ENCODE measurements around the gene MAPKAPK3.

DNA sequence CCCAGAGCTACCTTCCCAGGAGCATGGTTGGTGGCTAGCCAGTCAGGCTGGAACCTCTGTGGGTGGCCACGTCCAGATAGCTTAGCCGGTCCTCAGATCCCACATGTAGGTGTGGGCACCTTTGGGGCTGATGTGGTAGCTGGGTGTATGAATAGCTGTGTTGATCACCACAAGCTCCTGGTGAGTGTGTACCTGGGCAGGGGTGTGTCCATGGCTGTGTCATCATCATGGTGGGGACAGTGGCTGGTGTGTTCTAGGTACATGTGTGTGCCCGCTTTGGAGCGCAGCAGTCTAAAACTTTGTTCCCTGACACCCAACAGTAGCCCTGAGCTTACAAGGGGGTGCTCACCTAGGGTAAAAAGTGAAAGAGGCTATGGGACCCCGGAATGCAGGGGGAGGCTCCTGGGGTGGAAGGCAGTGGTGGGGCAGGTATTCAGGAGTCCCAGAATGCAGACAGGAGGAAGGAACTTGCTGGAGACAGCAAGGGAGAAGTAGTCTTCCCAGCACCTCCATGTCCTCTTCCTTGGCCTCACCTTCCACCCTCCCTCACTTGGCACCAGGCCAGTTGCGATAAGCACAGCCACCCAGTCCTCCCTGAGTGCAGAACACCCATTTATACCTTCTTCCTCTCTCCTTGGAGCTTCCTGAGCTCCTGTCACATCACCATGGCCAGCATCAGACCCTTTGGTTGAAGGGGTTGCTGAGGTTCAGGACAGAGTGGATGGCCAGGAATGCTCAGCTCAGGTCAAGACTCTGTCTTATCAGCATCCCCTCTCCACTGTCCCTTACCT, 6.6 kb upstream of the MAPKAPK3 start:
- TF ChIP-seq POLR2AphosphoS5 (IDR thresholded peaks at IDR 0.05) (peak in 2 of 3 donors; percentile 28 to 46), CTCF (IDR thresholded peaks at IDR 0.05) (no peak), EP300 (IDR thresholded peaks at IDR 0.05; ENCODE audit: low read depth) (no peak)
